GM13977 (cell line): Measurements from ENCODE around the gene NPSR1.

Source experiments
- DNase-seq: peaks from one replicate; pipeline ENCODE4 v3.0.0; 2012; ENCODE audit warnings: low spot score
- in situ Hi-C: fragments of 300-500 bp; cut with MboI; formaldehyde crosslinking; loops from one replicate; pipeline ENCODE4 v1.12.0; 2022; ENCODE audit warnings: low sequenced_read_pairs, low pct_unique_long_range_greater_than_20kb, mixed read lengths, inconsistent platforms; ENCODE audit not compliant: unreplicated experiment
- TF ChIP-seq, protein P1 (sequence below): IDR thresholded peaks from 2 replicates; pipeline ENCODE4 v1.5.1; 2012; ENCODE audit warnings: mild to moderate bottlenecking, control low read depth; ENCODE audit not compliant: insufficient read depth; ENCODE audit errors: extremely low read depth, missing control alignments

Gene NPSR1

DNA sequence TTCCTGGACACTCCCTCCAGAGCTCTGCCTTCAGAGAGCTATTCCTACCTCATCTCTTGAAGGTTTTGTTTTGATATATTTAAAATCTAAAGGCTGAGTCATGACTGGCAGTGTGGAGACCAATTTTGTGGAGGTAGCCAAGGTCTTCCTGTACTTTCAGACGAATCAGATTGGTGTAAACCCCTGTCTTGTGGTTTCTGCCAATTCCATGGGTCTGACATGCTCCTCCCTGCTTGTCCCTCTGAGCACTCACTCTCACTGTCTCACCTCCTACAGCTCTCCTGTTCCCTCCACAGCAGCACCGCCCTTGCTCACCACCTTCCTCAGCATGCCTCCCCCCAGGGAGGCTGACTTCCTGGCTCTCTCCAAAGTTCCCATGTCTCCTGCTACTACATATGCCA, 179.8 kb downstream of the NPSR1 start:
- DNase-seq, result no peak
- in situ Hi-C loops, result loop anchor here (25.0 kb wide), 1 partner anchor 200 kb away; the partner anchor contains the start of gene DPY19L1
- TF ChIP-seq, protein P1, sequence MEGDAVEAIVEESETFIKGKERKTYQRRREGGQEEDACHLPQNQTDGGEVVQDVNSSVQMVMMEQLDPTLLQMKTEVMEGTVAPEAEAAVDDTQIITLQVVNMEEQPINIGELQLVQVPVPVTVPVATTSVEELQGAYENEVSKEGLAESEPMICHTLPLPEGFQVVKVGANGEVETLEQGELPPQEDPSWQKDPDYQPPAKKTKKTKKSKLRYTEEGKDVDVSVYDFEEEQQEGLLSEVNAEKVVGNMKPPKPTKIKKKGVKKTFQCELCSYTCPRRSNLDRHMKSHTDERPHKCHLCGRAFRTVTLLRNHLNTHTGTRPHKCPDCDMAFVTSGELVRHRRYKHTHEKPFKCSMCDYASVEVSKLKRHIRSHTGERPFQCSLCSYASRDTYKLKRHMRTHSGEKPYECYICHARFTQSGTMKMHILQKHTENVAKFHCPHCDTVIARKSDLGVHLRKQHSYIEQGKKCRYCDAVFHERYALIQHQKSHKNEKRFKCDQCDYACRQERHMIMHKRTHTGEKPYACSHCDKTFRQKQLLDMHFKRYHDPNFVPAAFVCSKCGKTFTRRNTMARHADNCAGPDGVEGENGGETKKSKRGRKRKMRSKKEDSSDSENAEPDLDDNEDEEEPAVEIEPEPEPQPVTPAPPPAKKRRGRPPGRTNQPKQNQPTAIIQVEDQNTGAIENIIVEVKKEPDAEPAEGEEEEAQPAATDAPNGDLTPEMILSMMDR, result no peak

DNA sequence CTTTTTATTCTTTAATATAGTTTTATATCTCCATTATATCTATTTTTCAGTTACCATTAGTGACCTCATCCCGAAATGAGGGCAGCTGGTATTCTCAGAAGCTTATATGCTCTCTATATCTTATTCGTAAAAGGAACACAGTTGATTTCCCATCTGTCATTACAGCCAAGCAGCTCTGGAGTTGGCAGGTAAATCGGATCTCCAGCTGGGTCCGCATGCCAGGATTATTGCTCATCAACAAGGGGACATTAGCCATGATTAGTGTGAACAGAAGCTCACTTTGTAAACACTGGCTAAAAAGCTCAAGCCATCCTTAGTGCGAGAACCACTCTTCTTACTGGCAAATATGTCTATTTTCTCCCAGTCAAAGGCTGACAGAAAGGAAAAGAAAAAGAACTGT, 180.3 kb downstream of the NPSR1 start:
- TF ChIP-seq, protein P1, result no peak
- in situ Hi-C loops, result loop anchor here (25.0 kb wide), 1 partner anchor 199 kb away; the partner anchor contains the start of gene DPY19L1
- DNase-seq, result no peak

DNA sequence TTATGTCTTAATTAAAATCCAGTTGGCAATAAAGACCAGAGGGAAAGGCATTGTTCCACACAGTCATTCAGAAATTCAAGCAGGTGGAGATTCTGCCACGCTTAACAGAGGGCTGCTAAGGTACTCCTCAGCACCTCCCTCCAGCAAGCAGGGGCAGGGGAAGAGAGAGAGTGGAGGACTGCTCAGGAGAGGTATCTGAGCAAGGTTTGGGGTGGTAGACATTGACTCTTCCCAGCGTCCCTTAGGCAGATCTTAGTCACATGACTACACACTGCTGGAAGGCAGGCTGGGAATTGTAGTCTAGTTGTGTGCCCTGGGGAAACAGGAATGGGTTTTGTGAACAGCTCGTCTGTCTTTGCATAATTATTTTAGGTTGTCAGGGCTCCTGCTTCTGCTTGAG, 181.6 kb downstream of the NPSR1 start:
- no peak for DNase-seq
- in situ Hi-C loops, result loop anchor here (25.0 kb wide), 1 partner anchor 198 kb away; the partner anchor contains the start of gene DPY19L1
- TF ChIP-seq, protein P1, result no peak

DNA sequence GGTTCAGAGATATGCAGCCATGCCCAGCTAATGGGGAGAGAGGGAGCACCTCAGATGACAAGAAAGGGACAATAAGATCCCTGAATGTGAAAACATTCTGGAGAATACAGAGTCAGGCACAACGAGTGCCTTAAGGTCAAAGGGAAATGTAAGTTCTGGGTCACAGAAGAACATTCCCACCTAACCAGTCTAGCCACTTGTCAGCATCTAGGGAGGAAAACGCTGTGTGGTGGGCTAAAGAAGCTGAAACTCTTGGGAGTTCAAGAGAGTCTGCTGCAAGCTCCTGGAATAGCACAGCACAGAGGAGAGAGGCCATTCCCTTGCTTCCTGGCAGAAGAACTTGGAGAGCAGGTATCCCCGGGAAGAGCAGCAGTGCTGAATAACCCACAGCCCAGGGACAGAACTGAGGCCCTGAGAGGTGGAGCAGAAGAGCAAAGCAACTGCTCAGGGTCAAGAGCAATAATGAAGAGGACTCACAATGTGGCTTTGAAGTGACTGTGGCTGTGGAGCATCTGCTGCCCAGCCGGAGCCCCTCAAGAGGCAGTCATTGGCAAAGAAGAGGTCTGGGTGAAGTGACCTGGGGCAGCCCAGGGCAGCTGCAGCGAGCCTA, 182.3 kb downstream of the NPSR1 start:
- no peak for DNase-seq
- TF ChIP-seq, protein P1, result no peak
- in situ Hi-C loops, result loop anchor here (25.0 kb wide), 1 partner anchor 197 kb away; the partner anchor contains the start of gene DPY19L1

DNA sequence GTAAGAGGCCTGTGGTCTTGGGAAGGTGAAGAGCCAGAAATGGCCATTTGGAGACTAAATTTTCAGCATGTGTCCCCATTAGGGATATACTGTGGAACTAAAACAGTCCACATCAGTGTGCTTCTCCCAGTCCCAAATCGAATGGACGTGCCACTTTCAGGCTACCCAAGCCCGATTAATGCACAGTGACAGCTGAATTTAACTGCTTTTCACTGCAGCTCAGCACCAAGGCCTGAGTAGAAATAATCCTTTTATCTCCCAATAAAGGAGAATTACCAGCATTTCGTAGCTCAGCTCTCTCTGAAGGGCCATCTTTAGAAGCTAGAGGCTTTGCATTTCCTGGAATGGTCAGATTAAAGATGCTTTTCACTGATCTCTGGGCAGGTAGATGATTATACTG, 183.3 kb downstream of the NPSR1 start:
- in situ Hi-C loops, result loop anchor here (25.0 kb wide), 1 partner anchor 196 kb away; the partner anchor contains the start of gene DPY19L1
- DNase-seq, result no peak

DNA sequence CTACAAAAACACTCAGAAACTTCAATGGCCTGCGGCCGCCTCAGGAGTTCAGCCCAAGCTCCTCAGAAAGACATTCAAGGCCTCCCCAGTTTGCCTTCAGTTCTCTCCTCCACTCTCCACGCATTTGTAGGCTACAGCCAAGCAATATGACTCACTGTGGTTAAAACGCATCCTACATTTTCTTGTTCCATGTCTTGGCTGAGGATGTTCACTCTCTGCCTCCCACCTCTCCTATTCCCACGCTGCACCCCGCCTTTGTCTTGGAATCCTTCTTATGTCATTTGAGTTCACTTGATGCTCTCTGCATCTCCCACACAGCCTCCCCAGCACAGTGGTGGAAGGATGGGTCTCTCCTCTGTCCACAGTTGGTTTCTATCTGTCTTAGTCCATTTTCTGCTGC, 184.8 kb downstream of the NPSR1 start:
- no peak for DNase-seq
- TF ChIP-seq, protein P1, result no peak
- in situ Hi-C loops, result loop anchor here (25.0 kb wide), 1 partner anchor 195 kb away; the partner anchor contains the start of gene DPY19L1

More for the DNA sequence above, 183.3 kb downstream of the NPSR1 start:
- TF ChIP-seq, protein P1, result no peak
